Measurements from ENCODE around the gene CYB5R3. TPM values are rescaled to one million over a fixed set of nuclear protein-coding genes. Genes with fewer than 3 reads are reported as not detected.

Gene CYB5R3
- total and polyA plus RNA-seq, 4 donors = 90.2 to 265 (median 156) TPM

- TF ChIP-seq, protein P1, sequence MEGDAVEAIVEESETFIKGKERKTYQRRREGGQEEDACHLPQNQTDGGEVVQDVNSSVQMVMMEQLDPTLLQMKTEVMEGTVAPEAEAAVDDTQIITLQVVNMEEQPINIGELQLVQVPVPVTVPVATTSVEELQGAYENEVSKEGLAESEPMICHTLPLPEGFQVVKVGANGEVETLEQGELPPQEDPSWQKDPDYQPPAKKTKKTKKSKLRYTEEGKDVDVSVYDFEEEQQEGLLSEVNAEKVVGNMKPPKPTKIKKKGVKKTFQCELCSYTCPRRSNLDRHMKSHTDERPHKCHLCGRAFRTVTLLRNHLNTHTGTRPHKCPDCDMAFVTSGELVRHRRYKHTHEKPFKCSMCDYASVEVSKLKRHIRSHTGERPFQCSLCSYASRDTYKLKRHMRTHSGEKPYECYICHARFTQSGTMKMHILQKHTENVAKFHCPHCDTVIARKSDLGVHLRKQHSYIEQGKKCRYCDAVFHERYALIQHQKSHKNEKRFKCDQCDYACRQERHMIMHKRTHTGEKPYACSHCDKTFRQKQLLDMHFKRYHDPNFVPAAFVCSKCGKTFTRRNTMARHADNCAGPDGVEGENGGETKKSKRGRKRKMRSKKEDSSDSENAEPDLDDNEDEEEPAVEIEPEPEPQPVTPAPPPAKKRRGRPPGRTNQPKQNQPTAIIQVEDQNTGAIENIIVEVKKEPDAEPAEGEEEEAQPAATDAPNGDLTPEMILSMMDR (IDR thresholded peaks at IDR 0.05; ENCODE audit: control extremely low read depth, extremely low read depth) = no peak
- H3K4me3 ChIP-seq = no peak overlapping the region
- no peaks in the 10 kb centered on the region for H3K27me3 ChIP-seq (ENCODE audit: control insufficient read depth in 3 of 3, insufficient read depth in 3 of 3, low read length in 2 of 3)
- DNase-seq (no peak), ATAC-seq (ENCODE audit: insufficient read depth, low FRiP score) (no peak)
- peaks cover 0 to 10% (median 4%) of the 10 kb centered on the region in 4 donors for H3K36me3 ChIP-seq (ENCODE audit: control insufficient read depth in 4 of 4, insufficient read depth in 4 of 4, low read length in 4 of 4)
- peak overlapping the region in 1 of 2 donors; percentile 88 for H3K27ac ChIP-seq (ENCODE audit: low read depth in 1 of 2, low read length in 1 of 2)
- H3K4me1 ChIP-seq (ENCODE audit: control insufficient read depth in 5 of 5, insufficient read depth in 5 of 5, low read length in 5 of 5) = peaks cover 0 to 20% (median 0%) of the 10 kb centered on the region in 5 donors
- WGBS, 2 donors = 87 to 92% methylated on average over 10 of the region's 10 CpGs
- no peaks in the 10 kb centered on the region for H3K9me3 ChIP-seq (ENCODE audit: control insufficient read depth in 4 of 4, insufficient read depth in 3 of 4, low read length in 3 of 4)
- no peak overlapping the region for H3K9ac ChIP-seq (ENCODE audit: insufficient read depth in 1 of 2, low read length in 2 of 2)
These were observed 46.1 kb upstream of the CYB5R3 start for GRCh38 chr22:42695294-42695693.

GRCh38 chr22:42693763-42694683 lies 44.8 kb upstream of the CYB5R3 start:
- H3K9ac ChIP-seq (ENCODE audit: insufficient read depth in 1 of 2, low read length in 2 of 2) = no peak overlapping the region
- DNase-seq = no peak
- H3K27me3 ChIP-seq (ENCODE audit: control insufficient read depth in 3 of 3, insufficient read depth in 3 of 3, low read length in 2 of 3) = no peaks in the 10 kb centered on the region
- WGBS, 2 donors = 95 to 96% methylated on average over 25 of the region's 25 CpGs
- peaks cover 0 to 10% (median 1%) of the 10 kb centered on the region in 5 donors for H3K4me1 ChIP-seq (ENCODE audit: control insufficient read depth in 5 of 5, insufficient read depth in 5 of 5, low read length in 5 of 5)
- peak overlapping the region in 1 of 2 donors; percentile 88 for H3K27ac ChIP-seq (ENCODE audit: low read depth in 1 of 2, low read length in 1 of 2)
- ATAC-seq (ENCODE audit: insufficient read depth, low FRiP score) = no peak
- no peak overlapping the region for H3K4me3 ChIP-seq
- peaks cover 0 to 10% (median 4%) of the 10 kb centered on the region in 4 donors for H3K36me3 ChIP-seq (ENCODE audit: control insufficient read depth in 4 of 4, insufficient read depth in 4 of 4, low read length in 4 of 4)
- no peaks in the 10 kb centered on the region for H3K9me3 ChIP-seq (ENCODE audit: control insufficient read depth in 4 of 4, insufficient read depth in 3 of 4, low read length in 3 of 4)
- TF ChIP-seq, protein P1 (IDR thresholded peaks at IDR 0.05; ENCODE audit: control extremely low read depth, extremely low read depth) = no peak

DNA sequence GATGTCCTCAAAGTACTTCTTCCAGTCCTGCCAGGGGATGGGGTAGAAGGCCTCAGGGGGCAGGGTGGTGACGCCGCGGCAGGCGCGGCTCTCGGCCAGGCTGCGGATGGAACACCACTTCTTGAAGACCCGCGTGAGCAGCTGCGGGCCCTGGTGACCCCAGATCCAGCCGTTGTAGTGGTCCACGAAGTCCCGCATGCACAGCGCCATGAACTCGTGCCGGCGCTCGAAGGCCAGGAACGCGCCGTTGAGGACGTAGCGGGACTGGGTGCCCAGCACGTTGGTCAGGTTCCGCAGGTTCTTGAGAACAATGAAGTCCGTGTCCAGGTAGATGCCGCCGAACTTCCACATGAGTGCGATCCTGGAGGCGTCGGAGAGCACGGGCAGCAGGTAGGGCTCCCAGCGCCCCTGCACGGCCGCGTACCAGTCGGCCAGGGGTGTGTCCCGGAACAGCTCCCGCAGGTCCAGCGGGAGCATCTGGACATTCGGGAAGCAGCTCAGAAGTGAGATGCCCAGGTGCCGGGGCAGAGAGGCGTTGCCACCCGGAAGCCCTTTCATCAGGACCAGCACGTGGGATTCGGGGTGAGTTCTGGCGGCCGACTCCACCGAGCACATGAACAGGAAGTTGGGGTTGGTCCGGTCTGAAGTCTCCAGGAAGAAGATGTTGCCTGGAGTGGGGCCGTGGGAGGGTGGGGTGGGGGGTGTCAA lies 44.0 kb upstream of the CYB5R3 start:
- ATAC-seq (ENCODE audit: insufficient read depth, low FRiP score) (no peak), DNase-seq (no peak)
- peaks cover 0 to 13% (median 9%) of the 10 kb centered on the region in 5 donors for H3K4me1 ChIP-seq (ENCODE audit: control insufficient read depth in 5 of 5, insufficient read depth in 5 of 5, low read length in 5 of 5)
- no peak overlapping the region for H3K9ac ChIP-seq (ENCODE audit: insufficient read depth in 1 of 2, low read length in 2 of 2)
- H3K27me3 ChIP-seq (ENCODE audit: control insufficient read depth in 3 of 3, insufficient read depth in 3 of 3, low read length in 2 of 3) = no peaks in the 10 kb centered on the region
- 88 to 90% methylated on average over 51 of the region's 51 CpGs for WGBS, 2 donors
- H3K36me3 ChIP-seq (ENCODE audit: control insufficient read depth in 4 of 4, insufficient read depth in 4 of 4, low read length in 4 of 4) = peaks cover 0 to 10% (median 4%) of the 10 kb centered on the region in 4 donors
- H3K4me3 ChIP-seq = no peak overlapping the region
- no peak overlapping the region for H3K27ac ChIP-seq (ENCODE audit: low read depth in 1 of 2, low read length in 1 of 2)
- TF ChIP-seq, protein P1 (IDR thresholded peaks at IDR 0.05; ENCODE audit: control extremely low read depth, extremely low read depth) = no peak
- H3K9me3 ChIP-seq (ENCODE audit: control insufficient read depth in 4 of 4, insufficient read depth in 3 of 4, low read length in 3 of 4) = no peaks in the 10 kb centered on the region
